ENCODE results near the gene DSCAML1.

DSCAML1 gene

DNA sequence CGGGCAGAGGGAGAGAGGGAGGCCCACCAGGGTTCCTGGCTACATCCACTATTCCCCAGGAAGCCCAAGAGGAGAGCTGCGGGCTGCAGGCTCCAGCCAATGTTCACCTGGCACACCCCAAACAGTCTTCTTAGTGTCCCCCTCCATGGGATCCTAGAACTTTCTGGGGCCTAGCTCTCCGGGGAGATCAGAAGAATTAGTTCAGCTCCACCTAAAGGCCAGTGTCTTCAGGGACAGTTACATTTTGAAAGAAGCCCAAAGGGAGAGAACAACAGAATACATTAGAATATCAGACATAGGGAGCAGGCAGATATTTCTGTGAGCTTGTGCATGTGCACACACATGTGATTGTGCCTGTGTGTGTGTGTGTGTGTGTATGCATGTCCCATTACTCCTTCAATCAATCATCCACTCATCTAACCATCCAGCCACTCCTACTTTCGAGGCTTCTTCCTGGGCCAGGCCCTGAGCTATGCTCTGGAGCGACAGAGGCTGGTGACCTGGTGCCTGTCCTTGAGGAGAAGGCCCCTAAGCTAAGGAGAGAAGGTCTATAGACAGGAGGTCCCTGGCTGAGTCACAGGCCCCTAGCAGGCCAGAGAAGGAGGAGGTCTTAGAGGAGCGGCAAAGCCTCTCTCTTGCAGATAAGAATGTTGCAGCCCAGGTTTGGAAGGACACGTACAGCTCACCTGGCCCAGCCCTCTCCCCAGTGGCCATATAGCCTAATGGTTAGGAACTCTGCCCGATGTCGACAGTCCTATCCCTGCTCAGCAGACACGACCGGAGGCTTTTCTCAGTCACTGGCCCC is 165.5 kb downstream of the DSCAML1 start:
- no peak for DNase-seq (ENCODE audit: low read depth)
- H3K4me3 ChIP-seq (ENCODE audit: low read depth, low read length): no peak overlapping the region

GRCh38 chr11:117629891-117630538 is 167.0 kb downstream of the DSCAML1 start:
- H3K4me3 ChIP-seq (ENCODE audit: low read depth, low read length): no peak overlapping the region
- no peak for DNase-seq (ENCODE audit: low read depth)

GRCh38 chr11:117629146-117629545 is 167.9 kb downstream of the DSCAML1 start:
- DNase-seq (ENCODE audit: low read depth): no peak
- H3K4me3 ChIP-seq (ENCODE audit: low read depth, low read length): no peak overlapping the region

DNA sequence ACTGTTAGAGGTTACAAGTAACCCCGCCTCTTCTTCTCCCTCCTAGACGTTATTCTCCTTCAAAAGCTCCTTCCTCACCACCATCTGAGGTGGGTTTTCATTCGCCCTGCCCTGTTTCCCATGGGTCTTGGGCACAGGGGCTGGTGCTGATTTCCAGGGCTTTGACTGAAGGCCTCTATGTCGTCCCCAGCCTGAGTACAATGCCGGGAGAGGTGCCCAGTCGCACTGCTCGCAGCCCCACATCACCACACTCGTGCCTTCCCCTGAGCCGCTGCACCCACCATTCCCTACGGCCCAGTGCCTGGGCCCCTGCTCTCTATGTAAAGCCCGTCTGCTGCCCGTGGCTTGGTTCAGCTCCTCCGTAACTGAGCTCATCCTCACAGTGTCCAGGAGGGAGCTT is 169.8 kb downstream of the DSCAML1 start:
- no peak overlapping the region for H3K4me3 ChIP-seq (ENCODE audit: low read depth, low read length)
- DNase-seq (ENCODE audit: low read depth): no peak

DNA sequence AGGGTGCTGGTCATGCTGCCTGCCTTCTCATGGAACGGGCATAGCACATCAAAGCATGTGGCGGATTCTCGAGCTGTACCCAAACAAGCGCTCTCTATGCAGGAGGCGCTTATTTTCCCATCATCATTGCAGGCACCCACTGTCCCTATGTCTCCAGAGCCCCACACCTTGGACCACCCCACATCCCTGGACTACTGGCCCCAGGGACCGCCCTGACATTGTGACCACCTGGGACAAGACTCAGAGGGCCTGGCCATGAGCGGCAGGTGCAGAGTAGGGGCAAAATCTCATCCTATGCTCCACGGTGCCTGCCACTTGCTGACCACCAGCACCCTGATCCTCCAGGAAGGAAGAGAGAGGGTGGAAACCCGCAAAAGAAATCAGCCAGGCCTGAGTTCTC is 170.4 kb downstream of the DSCAML1 start:
- no peak for DNase-seq (ENCODE audit: low read depth)
- H3K4me3 ChIP-seq (ENCODE audit: low read depth, low read length): no peak overlapping the region

DNA sequence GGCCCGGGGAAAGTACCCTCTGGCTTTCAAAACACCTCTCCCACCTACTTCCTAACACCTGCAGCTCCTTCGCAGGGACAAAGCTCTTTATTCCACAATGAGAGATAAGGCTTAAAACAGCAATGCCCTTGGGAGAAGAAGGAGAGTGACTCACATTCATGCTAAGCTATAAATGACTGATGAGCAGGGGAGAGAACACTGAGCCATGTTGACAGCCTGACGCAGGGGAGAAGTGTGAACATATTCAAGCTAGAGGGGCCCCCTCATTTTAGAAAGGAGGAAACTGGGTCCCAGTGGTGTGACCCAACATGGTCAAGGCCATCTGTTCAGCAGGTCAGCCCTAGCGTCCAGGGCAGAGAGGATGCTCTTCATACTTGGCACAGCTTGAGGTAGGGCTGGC is 171.8 kb downstream of the DSCAML1 start:
- no peak for DNase-seq (ENCODE audit: low read depth)
- H3K4me3 ChIP-seq (ENCODE audit: low read depth, low read length): no peak overlapping the region

- no peak for DNase-seq (ENCODE audit: low read depth)
- H3K4me3 ChIP-seq (ENCODE audit: low read depth, low read length): no peak overlapping the region
Measured at GRCh38 chr11:117623831-117624271, 173.2 kb downstream of the DSCAML1 start.

GRCh38 chr11:117621226-117621625 is 175.8 kb downstream of the DSCAML1 start:
- no peak overlapping the region for H3K4me3 ChIP-seq (ENCODE audit: low read depth, low read length)
- DNase-seq (ENCODE audit: low read depth): no peak

DNA sequence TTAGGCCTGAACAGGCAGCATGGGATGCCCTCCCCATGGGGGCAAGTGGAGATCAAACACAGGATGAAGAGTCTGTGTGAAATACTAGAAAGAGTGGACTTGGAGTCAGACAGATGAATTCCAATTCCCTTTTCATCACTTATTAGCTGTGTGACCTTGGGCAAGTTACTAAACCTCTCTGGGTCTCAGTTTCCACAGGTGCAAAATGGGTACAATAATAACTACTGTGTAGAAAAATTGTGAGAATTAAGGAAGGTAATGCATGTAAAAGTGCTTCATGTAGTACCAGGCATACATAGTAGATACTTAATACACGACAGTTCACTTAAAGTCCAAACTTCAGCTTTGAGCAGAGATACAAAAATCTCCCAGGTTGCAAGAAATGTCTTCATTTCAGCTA is 176.4 kb downstream of the DSCAML1 start:
- DNase-seq (ENCODE audit: low read depth): no peak
- H3K4me3 ChIP-seq (ENCODE audit: low read depth, low read length): no peak overlapping the region

DNA sequence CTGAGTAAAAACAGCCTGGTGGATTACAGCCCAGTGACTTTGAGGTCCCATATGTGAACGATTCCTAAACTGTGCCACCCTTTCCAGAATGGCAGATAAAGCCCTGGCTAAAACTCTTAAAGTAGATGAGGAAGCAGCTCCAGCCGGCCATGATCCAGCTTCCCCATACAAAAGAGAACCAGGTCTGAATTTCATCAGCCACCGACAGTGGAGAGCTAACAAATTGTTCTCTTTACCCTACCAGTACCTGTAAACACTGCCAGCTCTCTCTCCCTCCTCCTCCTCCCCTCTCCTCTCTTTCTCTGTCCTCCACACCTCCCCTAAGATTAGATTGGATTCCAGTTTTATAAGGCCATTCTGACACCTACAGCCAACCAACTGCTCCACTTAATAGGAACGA is 176.9 kb downstream of the DSCAML1 start:
- no peak overlapping the region for H3K4me3 ChIP-seq (ENCODE audit: low read depth, low read length)
- DNase-seq (ENCODE audit: low read depth): no peak

- DNase-seq (ENCODE audit: low read depth): no peak
- H3K4me3 ChIP-seq (ENCODE audit: low read depth, low read length): no peak overlapping the region
Measured at GRCh38 chr11:117619661-117620060, 177.4 kb downstream of the DSCAML1 start.

DNA sequence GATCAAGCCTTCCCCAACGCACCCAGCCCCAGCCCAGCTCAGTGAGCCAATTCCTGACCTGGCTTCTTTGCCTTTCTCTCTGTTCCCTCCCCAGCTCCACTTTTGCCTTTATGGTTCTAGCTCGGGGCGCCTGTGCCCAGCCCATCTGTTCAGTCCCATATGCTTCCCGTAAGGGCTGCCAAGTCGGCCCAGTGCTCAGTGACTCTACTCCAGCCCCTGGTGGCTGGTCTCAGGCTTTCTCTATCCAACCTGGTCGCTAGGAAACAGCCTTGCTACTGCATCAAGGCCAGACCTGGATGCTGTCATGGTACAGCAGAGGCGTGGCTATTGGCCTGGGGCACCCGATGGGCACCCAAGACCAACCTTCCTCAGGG is 178.0 kb downstream of the DSCAML1 start:
- no peak for DNase-seq (ENCODE audit: low read depth)
- no peak overlapping the region for H3K4me3 ChIP-seq (ENCODE audit: low read depth, low read length)

GRCh38 chr11:117618302-117618981 is 178.6 kb downstream of the DSCAML1 start:
- H3K4me3 ChIP-seq (ENCODE audit: low read depth, low read length): no peak overlapping the region
- no peak for DNase-seq (ENCODE audit: low read depth)

- DNase-seq (ENCODE audit: low read depth): no peak
- no peak overlapping the region for H3K4me3 ChIP-seq (ENCODE audit: low read depth, low read length)
Measured at GRCh38 chr11:117616979-117617378, 180.0 kb downstream of the DSCAML1 start.

DNA sequence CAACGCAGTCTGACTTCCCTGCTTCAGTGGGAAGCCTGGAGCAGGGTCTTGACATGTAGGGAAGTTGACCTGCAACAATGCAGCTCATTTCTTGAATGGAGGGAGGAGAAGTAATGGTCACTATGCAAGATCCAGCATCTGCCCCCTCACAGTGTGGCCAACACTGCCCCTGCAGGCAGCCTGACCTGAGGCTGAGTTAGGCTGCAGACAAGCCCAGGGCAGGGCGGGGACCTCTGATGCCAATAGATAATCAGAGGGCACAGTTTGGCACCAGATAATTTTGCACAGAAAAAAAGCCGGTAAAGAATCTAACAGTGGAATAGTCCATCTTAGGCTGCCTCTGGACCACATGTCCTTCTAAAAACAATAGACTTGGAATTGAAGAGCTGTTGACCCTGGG is 182.3 kb downstream of the DSCAML1 start:
- H3K4me3 ChIP-seq (ENCODE audit: low read depth, low read length): no peak overlapping the region
- DNase-seq (ENCODE audit: low read depth): no peak

- DNase-seq (ENCODE audit: low read depth): no peak
- H3K4me3 ChIP-seq (ENCODE audit: low read depth, low read length): no peak overlapping the region
Measured at GRCh38 chr11:117613521-117613920, 183.5 kb downstream of the DSCAML1 start.

GRCh38 chr11:117612177-117612576 is 184.8 kb downstream of the DSCAML1 start:
- no peak for DNase-seq (ENCODE audit: low read depth)
- no peak overlapping the region for H3K4me3 ChIP-seq (ENCODE audit: low read depth, low read length)

- DNase-seq (ENCODE audit: low read depth): no peak
Measured at GRCh38 chr11:117610901-117611300, 186.1 kb downstream of the DSCAML1 start.

GRCh38 chr11:117610045-117610444 is 187.0 kb downstream of the DSCAML1 start:
- DNase-seq (ENCODE audit: low read depth): no peak

More at GRCh38 chr11:117610901-117611300, 186.1 kb downstream of the DSCAML1 start:
- H3K4me3 ChIP-seq (ENCODE audit: low read depth, low read length): no peak overlapping the region

GRCh38 chr11:117607449-117607848 is 189.6 kb downstream of the DSCAML1 start:
- no peak for DNase-seq (ENCODE audit: low read depth)
- H3K4me3 ChIP-seq (ENCODE audit: low read depth, low read length): no peak overlapping the region

More at GRCh38 chr11:117610045-117610444, 187.0 kb downstream of the DSCAML1 start:
- no peak overlapping the region for H3K4me3 ChIP-seq (ENCODE audit: low read depth, low read length)
